ENCODE data around the gene SERF2. TPM values are rescaled to one million over a fixed set of nuclear protein-coding genes. Genes with fewer than 3 reads are reported as not detected.
"Not testable (repeated sequence)": the region's sequence is repeated elsewhere in the genome, so short reads cannot be mapped to it uniquely, and the experiment has no call there.

Gene SERF2
- polyA plus RNA-seq, 1 donor from 2014 or later: 726 TPM

DNA sequence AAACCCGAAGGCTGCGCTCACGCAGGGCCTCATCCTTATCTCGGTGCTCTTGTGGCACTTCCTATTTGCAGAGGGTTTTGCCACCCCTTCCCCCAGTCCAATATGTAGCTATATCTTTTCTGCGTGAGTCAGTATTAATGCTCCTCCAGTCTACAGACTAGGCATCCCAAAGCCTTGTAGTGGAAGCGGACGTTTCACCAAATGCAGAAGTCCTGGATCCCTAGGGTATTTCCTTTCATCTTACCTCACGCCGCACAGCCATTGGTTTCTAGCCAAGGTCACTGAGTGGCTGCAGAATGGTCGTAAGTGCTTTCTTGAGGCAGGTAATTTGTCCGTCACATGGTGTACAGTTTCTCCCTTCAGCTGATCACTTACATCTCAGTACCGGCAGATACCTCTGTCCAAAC lies 45.2 kb upstream of the SERF2 start:
- H3K36me3 ChIP-seq (ENCODE audit: insufficient read depth, low read length); H3K9me3 ChIP-seq (ENCODE audit: low read length); H3K27me3 ChIP-seq (ENCODE audit: insufficient read depth, low read depth, low read length); H4K20me1 ChIP-seq (ENCODE audit: insufficient read depth); H3K9me2 ChIP-seq (ENCODE audit: insufficient read depth, low read length); H3F3A ChIP-seq (ENCODE audit: insufficient read depth, low read length, poor library complexity, severe bottlenecking): not testable (repeated sequence)
- H3K4me3 ChIP-seq (ENCODE audit: low read length): peak overlapping the region; percentile 74
- H3K4me2 ChIP-seq (ENCODE audit: low read length): peak overlapping the region; percentile 94
- TF ChIP-seq MXI1 (conservative IDR thresholded peaks at IDR 0.05; ENCODE audit: poor library complexity, severe bottlenecking): peak; percentile 7
- peaks cover 31% of the 10 kb centered on the region for H3K79me2 ChIP-seq (replicated peaks; ENCODE audit: insufficient read depth, low read length)
- peak overlapping the region; percentile 86 for H3K27ac ChIP-seq (ENCODE audit: low read length)
- H3K9ac ChIP-seq (ENCODE audit: low read length): peak overlapping the region; percentile 85
- H2AFZ ChIP-seq (ENCODE audit: low read depth, low read length): peak overlapping the region; percentile 71

- peaks cover 42% of the 10 kb centered on the region for H3K79me2 ChIP-seq (replicated peaks; ENCODE audit: insufficient read depth, low read length)
- H4K20me1 ChIP-seq (ENCODE audit: insufficient read depth): no peaks in the 10 kb centered on the region
- no peaks in the 10 kb centered on the region for H3K27me3 ChIP-seq (ENCODE audit: insufficient read depth, low read depth, low read length)
- no peaks in the 10 kb centered on the region for H3F3A ChIP-seq (ENCODE audit: insufficient read depth, low read length, poor library complexity, severe bottlenecking)
- no peak overlapping the region for H3K4me2 ChIP-seq (ENCODE audit: low read length)
- no peaks in the 10 kb centered on the region for H3K9me3 ChIP-seq (ENCODE audit: low read length)
- no peak overlapping the region for H3K27ac ChIP-seq (ENCODE audit: low read length)
- no peaks in the 10 kb centered on the region for H3K36me3 ChIP-seq (ENCODE audit: insufficient read depth, low read length)
- H3K4me3 ChIP-seq (ENCODE audit: low read length): peak overlapping the region; percentile 74
- H3K9me2 ChIP-seq (ENCODE audit: insufficient read depth, low read length): no peaks in the 10 kb centered on the region
- no peak overlapping the region for H3K9ac ChIP-seq (ENCODE audit: low read length)
- H2AFZ ChIP-seq (ENCODE audit: low read depth, low read length): no peak overlapping the region
- no peak for TF ChIP-seq SMC3 (conservative IDR thresholded peaks at IDR 0.05; ENCODE audit: poor library complexity)
- no peak for TF ChIP-seq EP300 (conservative IDR thresholded peaks at IDR 0.05; ENCODE audit: poor library complexity, severe bottlenecking)
- no peak for TF ChIP-seq RAD21 (conservative IDR thresholded peaks at IDR 0.05)
- TF ChIP-seq POLR2AphosphoS5 (IDR thresholded peaks at IDR 0.05): no peak
- TF ChIP-seq, protein P1, sequence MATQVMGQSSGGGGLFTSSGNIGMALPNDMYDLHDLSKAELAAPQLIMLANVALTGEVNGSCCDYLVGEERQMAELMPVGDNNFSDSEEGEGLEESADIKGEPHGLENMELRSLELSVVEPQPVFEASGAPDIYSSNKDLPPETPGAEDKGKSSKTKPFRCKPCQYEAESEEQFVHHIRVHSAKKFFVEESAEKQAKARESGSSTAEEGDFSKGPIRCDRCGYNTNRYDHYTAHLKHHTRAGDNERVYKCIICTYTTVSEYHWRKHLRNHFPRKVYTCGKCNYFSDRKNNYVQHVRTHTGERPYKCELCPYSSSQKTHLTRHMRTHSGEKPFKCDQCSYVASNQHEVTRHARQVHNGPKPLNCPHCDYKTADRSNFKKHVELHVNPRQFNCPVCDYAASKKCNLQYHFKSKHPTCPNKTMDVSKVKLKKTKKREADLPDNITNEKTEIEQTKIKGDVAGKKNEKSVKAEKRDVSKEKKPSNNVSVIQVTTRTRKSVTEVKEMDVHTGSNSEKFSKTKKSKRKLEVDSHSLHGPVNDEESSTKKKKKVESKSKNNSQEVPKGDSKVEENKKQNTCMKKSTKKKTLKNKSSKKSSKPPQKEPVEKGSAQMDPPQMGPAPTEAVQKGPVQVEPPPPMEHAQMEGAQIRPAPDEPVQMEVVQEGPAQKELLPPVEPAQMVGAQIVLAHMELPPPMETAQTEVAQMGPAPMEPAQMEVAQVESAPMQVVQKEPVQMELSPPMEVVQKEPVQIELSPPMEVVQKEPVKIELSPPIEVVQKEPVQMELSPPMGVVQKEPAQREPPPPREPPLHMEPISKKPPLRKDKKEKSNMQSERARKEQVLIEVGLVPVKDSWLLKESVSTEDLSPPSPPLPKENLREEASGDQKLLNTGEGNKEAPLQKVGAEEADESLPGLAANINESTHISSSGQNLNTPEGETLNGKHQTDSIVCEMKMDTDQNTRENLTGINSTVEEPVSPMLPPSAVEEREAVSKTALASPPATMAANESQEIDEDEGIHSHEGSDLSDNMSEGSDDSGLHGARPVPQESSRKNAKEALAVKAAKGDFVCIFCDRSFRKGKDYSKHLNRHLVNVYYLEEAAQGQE (IDR thresholded peaks at IDR 0.05; ENCODE audit: borderline replicate concordance): no peak
- TF ChIP-seq CTCF (IDR thresholded peaks at IDR 0.05; ENCODE audit: poor library complexity, severe bottlenecking): no peak
- TF ChIP-seq TAF1 (IDR thresholded peaks at IDR 0.05; ENCODE audit: low read depth): no peak
These were observed 43.7 kb upstream of the SERF2 start for GRCh38 chr15:43748376-43748775.

- Histone ChIP-seq H3K4me3 (ENCODE audit: low read length) (no peak overlapping the region), H3K9ac (ENCODE audit: low read length) (no peak overlapping the region), H3K4me2 (ENCODE audit: low read length) (no peak overlapping the region), H3K27me3 (ENCODE audit: insufficient read depth, low read depth, low read length) (no peaks in the 10 kb centered on the region), H2AFZ (ENCODE audit: low read depth, low read length) (no peak overlapping the region), H3K9me3 (ENCODE audit: low read length) (no peaks in the 10 kb centered on the region), H3F3A (ENCODE audit: insufficient read depth, low read length, poor library complexity, severe bottlenecking) (no peaks in the 10 kb centered on the region), H3K9me2 (ENCODE audit: insufficient read depth, low read length) (no peaks in the 10 kb centered on the region), H3K36me3 (ENCODE audit: insufficient read depth, low read length) (no peaks in the 10 kb centered on the region), H4K20me1 (ENCODE audit: insufficient read depth) (no peaks in the 10 kb centered on the region), H3K79me2 (replicated peaks; ENCODE audit: insufficient read depth, low read length) (peaks cover 53% of the 10 kb centered on the region), H3K27ac (ENCODE audit: low read length) (no peak overlapping the region)
- no peak for TF ChIP-seq EP300 (conservative IDR thresholded peaks at IDR 0.05; ENCODE audit: poor library complexity, severe bottlenecking)
- TF ChIP-seq EZH2 (IDR thresholded peaks at IDR 0.05; ENCODE audit: borderline replicate concordance, insufficient read depth, low read length, poor library complexity, severe bottlenecking): no peak
- no peak for TF ChIP-seq MXI1 (conservative IDR thresholded peaks at IDR 0.05; ENCODE audit: poor library complexity, severe bottlenecking)
- no peak for TF ChIP-seq SMC3 (conservative IDR thresholded peaks at IDR 0.05; ENCODE audit: poor library complexity)
- no peak for TF ChIP-seq TAF1 (IDR thresholded peaks at IDR 0.05; ENCODE audit: low read depth)
- TF ChIP-seq POLR2AphosphoS5 (IDR thresholded peaks at IDR 0.05): no peak
- TF ChIP-seq, protein P1 (IDR thresholded peaks at IDR 0.05; ENCODE audit: borderline replicate concordance): no peak
- no peak for TF ChIP-seq CTCF (IDR thresholded peaks at IDR 0.05; ENCODE audit: poor library complexity, severe bottlenecking)
- no peak for TF ChIP-seq RAD21 (conservative IDR thresholded peaks at IDR 0.05)
These were observed 42.3 kb upstream of the SERF2 start for GRCh38 chr15:43749690-43750345.

Measured in neural cell (in vitro differentiated cells).